Mucosa of descending colon (tissue), 3 donors: ENCODE measurements around the gene PTPN2. TPM values are rescaled to one million over a fixed set of nuclear protein-coding genes. Genes with fewer than 3 reads are reported as not detected.

Source experiments
- ATAC-seq: fragments of 200-7000 bp; cut with Tn5 transposase; one replicate; pipeline ENCODE4 v1.9.1; 2020; ENCODE audit warnings: mild to moderate bottlenecking, moderate library complexity
- DNase-seq, 3 donors: peaks; one replicate each; pipeline ENCODE4 v3.0.0-alpha.2; 2020
- H3K36me3 ChIP-seq: fragments of 200-600 bp; one replicate; pipeline ENCODE4 v1.8.0; 2021; ENCODE audit warnings: low read depth, mild to moderate bottlenecking
- H3K4me1 ChIP-seq: fragments of 200-600 bp; one replicate; pipeline ENCODE4 v1.8.0; 2021; ENCODE audit warnings: low read depth, mild to moderate bottlenecking
- H3K4me3 ChIP-seq: fragments of 200-600 bp; one replicate; pipeline ENCODE4 v1.8.0; 2021; ENCODE audit warnings: mild to moderate bottlenecking
- H3K9me3 ChIP-seq: fragments of 200-600 bp; one replicate; pipeline ENCODE4 v1.8.0; 2021; ENCODE audit warnings: mild to moderate bottlenecking
- CTCF ChIP-seq: fragments of 200-600 bp; IDR thresholded peaks from one replicate; pipeline ENCODE4 v1.8.0; 2022; ENCODE audit warnings: antibody characterized with exemption, mild to moderate bottlenecking
- intact Hi-C, 2 donors: fragments of 100-400 bp; cut with DNase I in 1 of 2; cut with micrococcal nuclease in 1 of 2; formaldehyde crosslinking; loops; one replicate each; pipeline versions ENCODE4 v1.11.0 to v1.11.1; 2022; cut with DNase I, micrococcal nuclease
- total RNA-seq, 3 donors: library from RNA; stranded (reverse); fragmentation: NEBNext Ultra II Directional in 2 of 3; extraction: Animal tissue kit (Norgen Biotek cat#: 25700) in 2 of 3; gene quantifications; one replicate each; pipeline versions ENCODE4 v1.2.1 to v1.2.4, GENCODE V29; 2021 to 2023
- donor health status: DM: no; HTN: no; CAD: no; lungs with moderate emphysema.
- donor health status: DM: no; HTN: no; CAD: no.
- donor health status: DM: no; HTN: yes; CAD: no.

The PTPN2 gene
- total RNA-seq, 3 donors from 2014 or later: 28.9 to 42.0 (median 38.4) TPM

GRCh38 chr18:12828116-12829051 is 55.7 kb downstream of the PTPN2 start:
- DNase-seq (no peak), ATAC-seq (no peak)
- TF ChIP-seq CTCF: no peak
- Histone ChIP-seq H3K4me1 (no peaks in the 10 kb centered on the region), H3K9me3 (peaks cover 9% of the 10 kb centered on the region), H3K36me3 (no peaks in the 10 kb centered on the region), H3K4me3 (no peak overlapping the region)
- intact Hi-C loops: no loop called here

- no peak for DNase-seq
- TF ChIP-seq CTCF: no peak
- no peak for ATAC-seq
- Histone ChIP-seq H3K9me3 (peaks cover 9% of the 10 kb centered on the region), H3K36me3 (no peaks in the 10 kb centered on the region), H3K4me3 (no peak overlapping the region), H3K4me1 (no peaks in the 10 kb centered on the region)
- intact Hi-C loops: no loop called here
Observed at GRCh38 chr18:12827588-12827987, 56.4 kb downstream of the PTPN2 start.

GRCh38 chr18:12825230-12825629 is 58.8 kb downstream of the PTPN2 start:
- peaks cover 9% of the 10 kb centered on the region for H3K9me3 ChIP-seq
- no peaks in the 10 kb centered on the region for H3K36me3 ChIP-seq

GRCh38 chr18:12823892-12824291 is 60.1 kb downstream of the PTPN2 start:
- H3K4me1 ChIP-seq: no peaks in the 10 kb centered on the region
- no peak overlapping the region for H3K4me3 ChIP-seq
- no peak for DNase-seq
- ATAC-seq: no peak
- peaks cover 9% of the 10 kb centered on the region for H3K9me3 ChIP-seq
- intact Hi-C loops: no loop called here
- no peak for TF ChIP-seq CTCF
- no peaks in the 10 kb centered on the region for H3K36me3 ChIP-seq

More at GRCh38 chr18:12825230-12825629, 58.8 kb downstream of the PTPN2 start:
- H3K4me3 ChIP-seq: no peak overlapping the region
- intact Hi-C loops: no loop called here
- TF ChIP-seq CTCF: no peak
- no peaks in the 10 kb centered on the region for H3K4me1 ChIP-seq
- DNase-seq (no peak), ATAC-seq (peak; percentile 82)

GRCh38 chr18:12821408-12821807 is 62.6 kb downstream of the PTPN2 start:
- no peak for DNase-seq
- Histone ChIP-seq H3K36me3 (no peaks in the 10 kb centered on the region), H3K4me1 (no peaks in the 10 kb centered on the region), H3K9me3 (no peaks in the 10 kb centered on the region), H3K4me3 (no peak overlapping the region)
- intact Hi-C loops: no loop called here
- TF ChIP-seq CTCF: no peak
- no peak for ATAC-seq
